Natural killer cell treated with Interleukin-12 subunit alpha and Interleukin-12 subunit beta and Interleukin-15 and Interleukin-18, amount 100 ng/mL, for 72 hours (primary cell): ENCODE data around the gene USP17L28. TPM values are rescaled to one million over a fixed set of nuclear protein-coding genes. Genes with fewer than 3 reads are reported as not detected.

Source experiments
- total RNA-seq, 2 donors: library from RNA; stranded (reverse); gene quantifications; one replicate each; pipeline ENCODE4 v1.2.3, GENCODE V29; 2022

USP17L28 gene
- total RNA-seq, 2 donors from 2014 or later, result not detected

Other genes with a start within 250 kb of the USP17L28 start
- gene FAM90A26, start 178.5 kb upstream of the USP17L28 start, total RNA-seq, result not detected
- not detected for gene USP17L10, start 138.2 kb upstream of the USP17L28 start, total RNA-seq
- gene USP17L11, start 133.5 kb upstream of the USP17L28 start, total RNA-seq, result not detected
- not detected for gene USP17L12, start 128.7 kb upstream of the USP17L28 start, total RNA-seq
- not detected for gene USP17L13, start 124.0 kb upstream of the USP17L28 start, total RNA-seq
- gene USP17L15, start 114.5 kb upstream of the USP17L28 start, total RNA-seq, result not detected
- gene USP17L17, start 105.0 kb upstream of the USP17L28 start, total RNA-seq, result not detected
- not detected for gene USP17L18, start 100.3 kb upstream of the USP17L28 start, total RNA-seq
- gene USP17L19, start 95.5 kb upstream of the USP17L28 start, total RNA-seq, result not detected
- not detected for gene USP17L20, start 90.8 kb upstream of the USP17L28 start, total RNA-seq
- not detected for gene USP17L21, start 86.0 kb upstream of the USP17L28 start, total RNA-seq
- gene USP17L22, start 81.3 kb upstream of the USP17L28 start, total RNA-seq, result not detected
- not detected for gene USP17L24, start 23.7 kb upstream of the USP17L28 start, total RNA-seq
- not detected for gene USP17L25, start 19.0 kb upstream of the USP17L28 start, total RNA-seq
- gene USP17L26, start 14.2 kb upstream of the USP17L28 start, total RNA-seq, result not detected
- gene USP17L5, start 9.5 kb upstream of the USP17L28 start, total RNA-seq, result not detected
- gene USP17L27, start 4.7 kb upstream of the USP17L28 start, total RNA-seq, result not detected
- not detected for gene USP17L29, start 4.7 kb downstream of the USP17L28 start, total RNA-seq
- gene USP17L30, start 14.2 kb downstream of the USP17L28 start, total RNA-seq, result not detected
- not detected for gene DEFB131A, start 95.5 kb downstream of the USP17L28 start, total RNA-seq